Fibroblast of upper back skin (primary cell): ENCODE data around the gene USP4.
"Not testable (repeated sequence)": the region's sequence is repeated elsewhere in the genome, so short reads cannot be mapped to it uniquely, and the experiment has no call there.

ENCODE experiments used
- DNase-seq: peaks from one replicate; pipeline ENCODE4 v3.0.0-alpha.2; 2013

Gene USP4

GRCh38 chr3:49351521-49352011 lies 11.7 kb upstream of the USP4 start:
- DNase-seq: peak; percentile 77

- DNase-seq: no peak
Measured at GRCh38 chr3:49349348-49350114, 9.7 kb upstream of the USP4 start.

- DNase-seq: not testable (repeated sequence)
Measured at GRCh38 chr3:49348361-49348760, 8.5 kb upstream of the USP4 start.

- no peak for DNase-seq
Measured at GRCh38 chr3:49346797-49347251, 7.0 kb upstream of the USP4 start.

DNA sequence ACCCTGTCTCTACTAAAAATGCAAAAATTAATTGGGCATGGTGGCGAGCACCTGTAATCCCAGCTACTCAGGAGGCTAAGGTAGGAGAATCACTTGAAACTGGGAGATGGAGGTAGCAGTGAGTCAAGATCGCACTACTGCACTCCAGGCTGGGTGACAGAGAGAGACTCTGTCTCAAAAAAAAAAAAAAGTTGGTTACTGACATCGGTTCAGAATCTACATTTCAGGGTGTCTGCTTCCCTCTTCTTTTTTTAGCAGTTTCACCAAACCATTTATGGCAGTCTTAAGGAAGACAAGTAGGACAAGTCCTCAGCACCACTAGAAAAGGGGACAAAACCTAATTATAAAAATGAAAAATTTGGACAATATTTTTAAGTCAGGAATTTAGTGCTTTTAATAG lies 3.3 kb upstream of the USP4 start:
- DNase-seq: no peak

DNA sequence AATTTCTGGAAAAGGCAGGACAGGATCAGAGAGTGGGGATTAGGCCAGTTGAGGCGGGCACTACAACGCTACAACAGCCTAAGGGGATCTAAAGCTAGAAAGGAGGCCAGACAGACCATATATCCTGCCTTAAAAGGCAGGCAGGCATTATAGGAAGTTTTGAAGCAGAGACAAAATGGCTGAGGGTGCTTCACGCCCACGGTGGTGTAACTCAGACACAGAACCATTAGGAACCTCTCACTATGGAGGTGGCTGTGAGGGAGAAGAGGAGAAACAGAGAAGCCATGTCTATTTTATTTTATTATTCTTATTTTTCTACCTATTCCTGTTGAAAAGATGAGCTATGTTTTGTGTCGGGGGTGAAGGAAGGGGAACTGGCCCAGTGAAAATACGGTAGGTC lies 2.1 kb upstream of the USP4 start:
- no peak for DNase-seq

DNA sequence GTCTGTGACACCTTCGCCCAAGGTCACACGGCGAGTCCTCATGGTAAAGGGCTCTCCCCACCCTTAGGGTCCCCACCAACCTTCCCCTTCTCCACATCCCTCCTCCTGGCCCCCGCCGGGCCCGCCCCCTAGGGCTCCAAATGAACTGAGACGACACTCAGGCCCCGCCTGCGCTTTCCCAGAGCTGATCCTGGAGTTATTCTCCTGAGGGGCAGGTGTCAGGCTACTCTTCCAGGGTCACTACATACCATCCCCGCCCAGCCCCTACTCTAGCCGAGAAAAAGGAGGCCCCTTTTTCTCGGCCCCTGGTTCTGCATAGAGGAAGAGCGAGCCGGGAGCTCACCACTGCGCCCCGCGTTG lies 292 bp downstream of the USP4 start:
- DNase-seq: no peak

DNA sequence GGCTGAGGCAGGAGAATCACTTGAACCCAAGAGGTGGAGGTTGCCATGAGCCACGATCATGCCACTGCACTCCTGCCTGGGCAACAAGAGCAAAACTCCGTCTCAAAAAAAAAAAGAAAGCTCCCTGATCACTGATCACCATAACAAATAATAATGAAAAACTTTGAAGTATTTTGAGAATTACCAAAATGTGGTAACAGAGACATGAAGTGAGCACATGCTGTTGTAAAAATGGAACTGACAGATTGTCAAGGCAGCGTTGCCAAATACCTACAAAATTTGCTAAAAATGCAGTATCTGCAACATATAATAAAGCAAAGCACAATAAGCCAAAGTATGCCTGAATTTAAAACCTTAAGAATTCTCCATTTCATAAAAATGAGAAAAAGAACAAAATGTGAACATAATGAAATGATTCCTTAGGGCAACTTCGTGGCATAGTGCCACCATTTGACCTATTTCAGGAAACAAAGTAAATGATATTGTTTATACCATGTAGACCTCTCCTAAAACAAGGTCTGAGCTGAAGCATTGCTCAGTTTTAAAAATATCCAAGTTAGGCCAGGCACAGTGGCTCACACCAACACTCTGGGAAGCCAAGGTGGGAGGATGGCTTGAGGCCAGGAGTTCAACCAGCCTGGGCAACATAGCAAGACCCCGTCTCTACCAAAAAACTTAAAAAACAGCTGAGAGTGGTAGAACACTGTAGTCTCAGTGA lies 5.8 kb downstream of the USP4 start:
- no peak for DNase-seq

DNA sequence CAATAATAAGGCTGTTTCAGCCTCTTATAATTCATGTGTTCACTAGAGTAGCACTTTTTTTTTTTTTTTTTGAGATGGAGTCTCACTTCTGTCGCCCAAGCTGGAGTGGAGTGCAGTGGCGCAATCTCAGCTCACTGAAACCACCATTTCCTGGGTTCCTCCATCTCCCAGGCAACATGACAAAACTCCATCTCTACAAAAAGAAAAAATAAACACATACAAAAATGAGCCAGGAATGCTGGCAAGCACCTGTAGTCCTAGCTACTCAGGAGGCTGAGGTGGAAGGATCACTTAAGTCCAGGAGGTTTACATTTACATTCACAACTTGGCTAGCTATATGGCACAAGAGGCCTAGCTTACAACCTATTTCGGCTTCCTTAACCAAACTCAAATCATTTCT lies 6.8 kb downstream of the USP4 start:
- DNase-seq: no peak

GRCh38 chr3:49329186-49329585 lies 10.7 kb downstream of the USP4 start:
- DNase-seq: no peak

DNA sequence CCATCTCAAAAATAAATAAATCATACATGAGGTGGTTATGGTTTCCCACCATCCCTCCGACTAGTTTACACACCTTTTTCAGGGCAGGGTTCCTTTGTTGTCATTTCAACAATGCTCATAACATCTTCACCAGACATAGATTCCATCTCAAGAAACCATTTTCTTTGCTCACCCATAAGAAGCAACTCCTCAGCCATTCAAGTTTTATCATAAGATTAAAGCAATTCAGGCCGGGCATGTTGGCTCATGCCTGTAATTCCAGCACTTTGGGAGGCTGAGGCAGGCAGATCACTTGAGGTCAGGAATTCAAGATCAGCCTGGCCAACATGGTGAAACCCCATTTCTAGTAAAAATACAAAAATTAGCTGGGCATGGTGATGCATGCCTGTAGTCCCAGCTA lies 11.5 kb downstream of the USP4 start:
- not testable (repeated sequence) for DNase-seq

- no peak for DNase-seq
Measured at GRCh38 chr3:49327485-49327884, 12.4 kb downstream of the USP4 start.

GRCh38 chr3:49324768-49325167 lies 15.1 kb downstream of the USP4 start:
- no peak for DNase-seq

DNA sequence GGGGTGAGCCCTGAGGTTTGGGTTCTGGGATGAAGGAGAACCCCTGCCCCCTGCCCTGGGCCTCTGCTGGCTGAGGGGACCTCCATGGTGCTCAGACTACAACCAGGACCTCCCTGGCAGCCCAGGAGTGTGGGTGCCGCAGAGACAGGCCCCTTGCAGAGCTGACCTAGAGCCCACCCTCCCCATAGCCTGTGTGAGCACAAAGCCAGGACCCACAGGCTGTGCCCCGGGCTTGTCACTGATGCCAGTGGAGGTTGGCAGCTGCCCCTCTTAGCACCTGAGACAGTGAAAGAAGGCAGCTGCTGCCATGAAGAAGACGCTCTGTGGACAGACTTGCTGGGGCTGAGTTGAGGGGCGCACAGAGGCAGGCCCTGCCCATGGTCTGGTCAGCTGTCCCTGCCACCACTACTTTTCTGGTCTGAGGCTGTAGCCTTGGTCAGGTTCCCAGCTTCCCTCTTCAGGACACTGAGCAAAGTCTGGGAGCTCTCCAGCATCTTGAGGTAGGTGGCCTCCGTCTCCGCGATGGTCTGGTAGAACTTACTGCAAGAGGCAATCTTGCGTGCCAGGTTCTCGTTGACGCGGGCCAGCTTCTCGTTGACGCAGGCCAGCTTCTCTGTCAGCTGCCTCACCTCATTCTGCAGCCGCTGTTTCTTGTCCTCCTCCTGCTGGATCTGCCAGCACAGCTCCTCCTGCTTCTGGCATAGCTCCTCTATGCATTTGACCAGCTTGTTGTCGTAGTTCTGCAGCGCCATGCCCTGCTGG lies 23.0 kb downstream of the USP4 start:
- no peak for DNase-seq

- peak; percentile 22 for DNase-seq
Measured at GRCh38 chr3:49313896-49314688, 25.8 kb downstream of the USP4 start.

DNA sequence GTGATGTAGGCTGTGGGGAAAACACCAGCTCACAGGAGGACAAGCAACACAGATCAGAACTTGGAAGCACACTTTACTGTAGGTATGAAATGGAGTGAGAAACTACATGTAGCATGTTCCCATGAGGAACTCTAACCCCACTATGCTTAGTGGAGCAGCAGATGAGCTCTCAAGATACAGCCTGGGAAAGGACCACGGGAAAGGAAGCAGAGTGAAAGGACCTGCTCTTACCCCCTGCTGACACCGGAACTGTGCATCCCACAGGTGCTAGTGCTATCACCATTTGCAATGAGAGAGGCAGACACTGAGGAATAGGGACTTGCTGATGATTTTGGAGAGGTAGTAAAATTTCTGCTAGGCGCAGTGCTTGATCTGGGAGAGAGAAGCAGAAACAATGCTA lies 28.6 kb downstream of the USP4 start:
- no peak for DNase-seq

- no peak for DNase-seq
Measured at GRCh38 chr3:49310677-49311076, 29.2 kb downstream of the USP4 start.

- no peak for DNase-seq
Measured at GRCh38 chr3:49305608-49306007, 34.2 kb downstream of the USP4 start.

- no peak for DNase-seq
Measured at GRCh38 chr3:49302613-49303012, 37.2 kb downstream of the USP4 start.

- no peak for DNase-seq
Measured at GRCh38 chr3:49300595-49300994, 39.3 kb downstream of the USP4 start.

DNA sequence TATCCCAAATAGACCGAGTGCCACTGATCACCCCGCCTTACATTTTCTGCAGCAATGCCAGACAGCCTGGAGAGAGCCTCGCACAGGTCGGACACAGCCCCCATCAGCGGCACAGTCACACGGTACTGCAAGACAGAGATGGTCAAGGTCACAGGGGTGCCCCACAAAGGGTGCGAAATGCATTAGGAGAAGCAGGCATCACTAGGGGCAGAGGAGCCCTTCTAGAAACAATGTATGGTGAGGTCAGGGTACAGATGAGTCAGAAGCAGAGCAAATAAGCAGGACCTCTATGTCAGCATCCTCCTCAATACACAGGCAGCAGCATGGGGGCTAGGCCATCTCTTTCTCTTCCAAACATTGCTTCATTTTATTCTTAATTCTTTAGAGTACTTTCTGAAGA lies 41.3 kb downstream of the USP4 start:
- no peak for DNase-seq

- no peak for DNase-seq
Measured at GRCh38 chr3:49296781-49297411, 43.0 kb downstream of the USP4 start.
